Measurements from ENCODE around the gene JAML. TPM values are rescaled to one million over a fixed set of nuclear protein-coding genes. Genes with fewer than 3 reads are reported as not detected.

Gene JAML
- total and polyA plus RNA-seq, 7 donors, result 3.3 to 35.1 (median 6.1) TPM

DNA sequence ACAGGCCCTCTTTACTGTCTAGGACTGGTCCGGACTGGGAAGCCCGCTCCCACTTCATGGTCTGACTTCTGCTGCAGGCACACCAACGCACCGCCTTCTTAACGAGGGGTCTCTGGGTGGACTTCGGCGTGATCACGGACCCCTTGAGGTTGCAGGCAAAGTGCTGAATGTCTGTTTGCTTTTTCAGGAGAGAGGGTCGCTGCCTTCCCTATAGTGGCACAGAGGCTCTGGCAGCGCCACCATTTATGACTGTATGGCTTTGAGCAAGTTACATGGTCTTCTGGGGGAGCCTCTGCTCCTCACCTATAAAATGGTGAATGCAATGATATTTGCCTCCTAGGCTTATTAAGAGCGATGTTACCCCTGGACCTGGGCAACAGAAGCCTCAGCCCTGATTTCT lies 70.8 kb downstream of the JAML start:
- Histone ChIP-seq H3K36me3 (no peaks in the 10 kb centered on the region), H3K27ac (no peak overlapping the region), H3K9me3 (no peaks in the 10 kb centered on the region), H3K4me3 (no peak overlapping the region), H3K27me3 (peaks cover 7 to 76% (median 49%) of the 10 kb centered on the region in 3 donors), H3K4me1 (peaks cover 0 to 29% (median 24%) of the 10 kb centered on the region in 4 donors)
- TF ChIP-seq POLR2A (IDR thresholded peaks at IDR 0.05), result no peak
- TF ChIP-seq EP300 (IDR thresholded peaks at IDR 0.05), result no peak
- no peak for TF ChIP-seq POLR2AphosphoS5 (IDR thresholded peaks at IDR 0.05)
- TF ChIP-seq, protein P1, sequence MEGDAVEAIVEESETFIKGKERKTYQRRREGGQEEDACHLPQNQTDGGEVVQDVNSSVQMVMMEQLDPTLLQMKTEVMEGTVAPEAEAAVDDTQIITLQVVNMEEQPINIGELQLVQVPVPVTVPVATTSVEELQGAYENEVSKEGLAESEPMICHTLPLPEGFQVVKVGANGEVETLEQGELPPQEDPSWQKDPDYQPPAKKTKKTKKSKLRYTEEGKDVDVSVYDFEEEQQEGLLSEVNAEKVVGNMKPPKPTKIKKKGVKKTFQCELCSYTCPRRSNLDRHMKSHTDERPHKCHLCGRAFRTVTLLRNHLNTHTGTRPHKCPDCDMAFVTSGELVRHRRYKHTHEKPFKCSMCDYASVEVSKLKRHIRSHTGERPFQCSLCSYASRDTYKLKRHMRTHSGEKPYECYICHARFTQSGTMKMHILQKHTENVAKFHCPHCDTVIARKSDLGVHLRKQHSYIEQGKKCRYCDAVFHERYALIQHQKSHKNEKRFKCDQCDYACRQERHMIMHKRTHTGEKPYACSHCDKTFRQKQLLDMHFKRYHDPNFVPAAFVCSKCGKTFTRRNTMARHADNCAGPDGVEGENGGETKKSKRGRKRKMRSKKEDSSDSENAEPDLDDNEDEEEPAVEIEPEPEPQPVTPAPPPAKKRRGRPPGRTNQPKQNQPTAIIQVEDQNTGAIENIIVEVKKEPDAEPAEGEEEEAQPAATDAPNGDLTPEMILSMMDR (IDR thresholded peaks at IDR 0.05), result no peak
- intact Hi-C loops (cut with DNase I), result no loop called here
- DNase-seq, result no peak
- 85 to 86% methylated on average over 11 of the region's 11 CpGs for WGBS, 2 donors

DNA sequence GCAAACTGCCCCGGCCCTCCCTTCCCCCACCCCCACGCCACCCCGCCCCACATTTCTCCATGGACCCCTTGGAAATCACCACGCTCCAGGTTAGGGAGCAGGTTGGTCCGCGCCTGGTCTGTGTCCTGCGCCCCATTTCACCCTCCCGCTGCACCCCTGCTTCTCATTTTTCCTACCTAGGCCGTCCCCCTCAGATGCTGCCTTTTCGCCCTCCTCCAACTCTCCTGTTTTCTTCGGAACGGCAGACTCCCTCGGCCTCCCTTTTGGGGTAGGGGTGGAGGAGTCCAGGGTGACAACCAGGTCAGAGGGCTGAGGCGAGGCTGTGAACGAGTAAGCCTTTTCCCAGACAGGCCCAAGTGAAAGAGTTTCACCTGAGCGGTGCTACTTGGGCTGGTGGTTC lies 71.3 kb downstream of the JAML start:
- Histone ChIP-seq H3K9me3 (no peaks in the 10 kb centered on the region), H3K27ac (no peak overlapping the region), H3K36me3 (no peaks in the 10 kb centered on the region), H3K4me1 (peaks cover 0 to 29% (median 24%) of the 10 kb centered on the region in 4 donors), H3K27me3 (peaks cover 7 to 76% (median 49%) of the 10 kb centered on the region in 3 donors), H3K4me3 (peak overlapping the region in 3 of 4 donors; percentile 45 to 62 (median 58))
- intact Hi-C loops (cut with DNase I), result no loop called here
- DNase-seq, result no peak
- no peak for TF ChIP-seq POLR2AphosphoS5 (IDR thresholded peaks at IDR 0.05)
- TF ChIP-seq, protein P1 (IDR thresholded peaks at IDR 0.05), result no peak
- no peak for TF ChIP-seq POLR2A (IDR thresholded peaks at IDR 0.05)
- TF ChIP-seq EP300 (IDR thresholded peaks at IDR 0.05), result no peak
- 19 to 27% methylated on average over 16 of the region's 16 CpGs for WGBS, 2 donors

DNA sequence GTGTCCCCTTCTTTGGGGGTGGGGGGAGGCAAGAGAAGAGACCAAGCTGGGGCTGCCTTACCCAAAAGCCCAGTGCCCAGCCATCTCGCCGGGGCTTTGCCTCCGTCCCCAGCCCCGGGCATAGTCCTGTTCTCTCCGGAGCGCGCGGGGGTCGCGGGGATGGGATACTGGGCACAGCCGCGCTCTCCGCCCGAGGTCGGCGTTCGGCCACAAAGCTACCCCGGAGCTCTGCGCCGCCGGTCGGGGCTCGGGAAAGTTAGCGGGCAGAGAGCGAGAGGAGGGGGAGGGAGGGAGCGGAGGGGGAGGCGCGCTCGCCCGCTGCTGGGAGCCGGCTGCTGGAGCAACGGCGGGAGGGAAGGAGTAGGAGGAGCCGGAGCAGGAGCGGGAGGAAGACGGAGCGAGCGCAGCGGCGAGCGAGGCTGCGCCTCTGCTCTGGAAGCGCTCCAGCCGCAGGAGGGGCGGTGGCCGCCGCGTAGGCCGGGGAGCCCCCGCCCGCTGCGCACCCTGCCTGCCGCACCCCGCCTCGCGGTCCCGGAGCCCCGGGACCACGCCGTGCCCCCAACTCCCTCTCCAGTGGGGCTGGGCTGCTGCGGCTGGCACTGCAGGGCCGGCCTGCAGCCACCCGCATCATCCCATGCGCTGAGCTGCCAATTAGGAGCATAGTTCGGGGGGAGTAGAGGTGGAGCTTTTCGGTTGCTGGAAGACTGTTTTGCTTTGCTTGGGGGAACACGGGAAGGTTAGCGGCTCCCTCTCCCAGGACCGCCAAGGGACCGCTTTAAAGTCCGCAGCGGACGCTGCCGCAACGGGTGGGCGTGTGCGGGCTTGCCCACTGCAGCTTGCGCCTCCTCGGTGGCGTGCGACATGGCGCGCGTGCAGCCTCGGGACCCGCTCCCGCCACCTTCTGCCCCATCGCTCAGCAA lies 72.0 kb downstream of the JAML start, which contains the start of gene SCN4B:
SCN4B (minus strand) TSS at position 272 of the 920 bp plus-strand sequence; CDS start at position 122, 150 bp downstream.
- Histone ChIP-seq H3K9me3 (no peaks in the 10 kb centered on the region), H3K27me3 (peaks cover 7 to 73% (median 49%) of the 10 kb centered on the region in 3 donors), H3K4me1 (peaks cover 0 to 29% (median 24%) of the 10 kb centered on the region in 4 donors), H3K27ac (peak within 1 kb of the TSS in 3 of 4 donors; percentile 19 to 34 (median 20)), H3K4me3 (peak within 1 kb of the TSS; percentile 27 to 62 (median 52)), H3K36me3 (no peaks in the 10 kb centered on the region)
- DNase-seq, result peak; percentile 87
- TF ChIP-seq POLR2A (IDR thresholded peaks at IDR 0.05) (no peak), EP300 (IDR thresholded peaks at IDR 0.05) (no peak), POLR2AphosphoS5 (IDR thresholded peaks at IDR 0.05) (no peak)
- TF ChIP-seq, protein P1 (IDR thresholded peaks at IDR 0.05), result no peak
- intact Hi-C loops (cut with DNase I), result no loop called here
- 1% methylated on average over 88 of the region's 88 CpGs for WGBS, 2 donors

DNA sequence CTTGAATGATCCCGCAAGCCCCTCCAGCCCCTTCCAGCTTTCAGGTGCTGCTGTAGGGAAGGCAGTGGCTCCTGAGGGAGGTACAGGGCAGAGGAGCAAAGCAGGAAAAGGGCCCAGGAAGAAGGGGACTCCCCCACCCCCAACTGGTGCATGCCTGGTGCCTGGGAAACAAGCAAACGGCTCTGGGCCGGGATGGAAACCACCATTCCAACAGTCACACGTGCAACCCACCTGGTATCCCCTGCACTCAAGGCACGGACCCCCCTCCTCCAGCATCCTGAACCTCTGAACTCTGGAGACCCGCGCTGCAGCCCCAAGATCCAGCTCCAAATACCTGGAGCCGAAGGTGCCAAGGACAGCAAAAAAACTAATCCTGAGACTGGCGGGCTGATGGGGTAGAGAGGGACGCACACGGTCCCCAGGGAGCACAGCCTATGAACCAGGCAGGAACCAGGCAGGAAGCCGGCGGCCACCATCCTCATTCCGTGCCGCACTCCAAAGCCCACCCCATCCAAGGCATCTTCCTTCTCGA lies 72.7 kb downstream of the JAML start:
- Histone ChIP-seq H3K4me3 (peak overlapping the region; percentile 27 to 62 (median 52)), H3K27me3 (peaks cover 7 to 65% (median 45%) of the 10 kb centered on the region in 3 donors), H3K27ac (peak overlapping the region in 2 of 4 donors; percentile 20 to 34), H3K4me1 (peaks cover 0 to 29% (median 24%) of the 10 kb centered on the region in 4 donors), H3K36me3 (no peaks in the 10 kb centered on the region), H3K9me3 (no peaks in the 10 kb centered on the region)
- intact Hi-C loops (cut with DNase I), result no loop called here
- TF ChIP-seq POLR2A (IDR thresholded peaks at IDR 0.05) (no peak), POLR2AphosphoS5 (IDR thresholded peaks at IDR 0.05) (no peak), EP300 (IDR thresholded peaks at IDR 0.05) (no peak)
- TF ChIP-seq, protein P1 (IDR thresholded peaks at IDR 0.05), result no peak
- DNase-seq, result no peak
- WGBS, 2 donors, result 15 to 31% methylated on average over 16 of the region's 16 CpGs

Data from sigmoid colon (tissue), 7 donors.